SIG-M5 treated with dmso at 0.1 percent for 504 hours (cell line): Measurements from ENCODE around the gene HAUS1.
"Not testable (repeated sequence)": the region's sequence is repeated elsewhere in the genome, so short reads cannot be mapped to it uniquely, and the experiment has no call there.

ENCODE experiments used
- DNase-seq: peaks from one replicate; lab custom pipeline; 2025; ENCODE audit not compliant: unreplicated experiment; lab: John Stamatoyannopoulos, UW

HAUS1 gene

DNA sequence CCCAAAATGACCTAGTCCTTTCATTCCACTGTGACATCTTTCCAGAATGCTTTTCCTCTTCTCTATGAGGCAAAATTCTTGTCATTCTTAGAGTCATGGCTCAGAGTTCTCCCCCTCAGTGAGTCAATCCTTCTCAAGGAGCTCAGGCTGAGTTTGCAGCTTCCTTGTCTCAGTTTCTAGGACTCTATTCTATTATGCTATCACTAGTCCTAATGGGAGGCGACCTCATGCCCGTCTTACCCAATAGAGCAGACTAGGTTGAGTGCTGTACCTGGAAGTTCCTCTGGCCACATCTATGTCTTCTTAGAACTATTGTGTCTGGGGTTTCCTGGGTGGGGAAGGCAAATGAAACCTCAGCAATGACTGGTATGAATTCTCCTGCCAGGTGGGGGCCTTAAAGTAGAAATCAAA is 51.5 kb downstream of the HAUS1 start:
- DNase-seq: no peak

DNA sequence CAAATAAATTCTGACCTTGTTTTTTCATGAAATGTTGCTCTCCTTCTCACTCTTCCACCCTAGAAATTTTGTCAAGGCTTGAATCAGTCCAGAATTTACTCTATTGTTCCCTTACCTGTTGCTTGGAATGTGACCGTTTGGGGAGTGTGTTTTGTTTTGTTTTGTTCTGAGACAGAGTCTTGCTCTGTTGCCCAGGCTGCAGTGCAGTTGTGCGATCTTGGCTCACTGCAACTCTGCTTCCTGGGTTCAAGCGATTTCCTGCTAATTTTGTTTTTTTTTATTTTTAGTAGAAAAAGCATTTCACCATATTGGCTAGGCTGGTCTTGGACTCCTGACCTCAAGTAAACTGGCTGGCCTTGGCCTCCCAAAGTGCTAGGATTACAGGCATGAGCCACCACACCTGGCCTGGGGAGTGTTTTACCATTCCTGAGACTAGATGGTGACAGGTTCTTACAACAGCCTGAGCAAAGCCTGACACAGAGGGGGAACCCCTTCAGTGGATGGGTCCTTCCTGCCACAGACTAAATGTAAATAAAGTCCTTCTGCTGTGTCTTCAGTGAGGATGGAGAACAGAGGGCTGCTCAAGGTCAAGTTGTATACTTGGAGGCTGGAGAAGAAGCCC is 52.0 kb downstream of the HAUS1 start:
- DNase-seq: no peak

DNA sequence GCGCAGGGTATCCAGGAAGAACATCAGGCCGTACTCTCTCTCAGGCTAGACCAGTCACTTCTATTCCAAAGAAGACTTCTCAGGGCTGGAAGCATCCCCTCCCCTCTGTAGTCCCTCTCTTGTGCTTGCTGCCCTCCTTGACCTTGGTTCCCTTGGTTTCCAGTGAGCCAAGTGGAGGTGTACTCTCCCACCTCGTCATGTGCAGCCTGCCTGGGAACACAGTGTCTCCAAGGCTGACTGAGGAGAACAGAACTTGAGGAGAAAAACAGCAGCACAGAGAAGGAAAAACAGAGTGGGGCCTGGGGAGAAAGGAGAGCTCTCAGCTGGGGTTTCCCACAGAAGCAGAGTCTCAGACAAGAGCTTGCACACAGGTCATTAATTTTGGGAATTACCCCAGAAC is 52.7 kb downstream of the HAUS1 start:
- DNase-seq: no peak

DNA sequence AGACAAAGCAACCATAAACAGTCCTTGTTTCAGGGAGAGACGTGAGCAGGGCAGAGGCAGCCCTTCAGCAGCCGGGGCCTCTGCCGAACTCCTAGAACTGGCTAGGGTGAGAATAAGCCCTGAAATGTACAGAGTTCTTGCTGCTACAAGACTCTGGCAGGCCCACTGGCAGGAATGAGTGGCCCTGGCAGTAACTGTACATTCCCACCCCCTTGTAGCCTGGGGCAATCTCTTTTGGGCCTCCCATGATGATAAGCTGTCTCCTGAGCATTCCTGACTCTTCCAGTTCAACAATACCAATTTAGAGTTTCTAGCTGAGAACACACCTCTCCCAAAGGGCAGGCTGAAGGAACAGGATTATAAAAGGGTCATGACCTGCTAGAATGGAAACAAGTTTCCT is 54.3 kb downstream of the HAUS1 start:
- DNase-seq: no peak

DNA sequence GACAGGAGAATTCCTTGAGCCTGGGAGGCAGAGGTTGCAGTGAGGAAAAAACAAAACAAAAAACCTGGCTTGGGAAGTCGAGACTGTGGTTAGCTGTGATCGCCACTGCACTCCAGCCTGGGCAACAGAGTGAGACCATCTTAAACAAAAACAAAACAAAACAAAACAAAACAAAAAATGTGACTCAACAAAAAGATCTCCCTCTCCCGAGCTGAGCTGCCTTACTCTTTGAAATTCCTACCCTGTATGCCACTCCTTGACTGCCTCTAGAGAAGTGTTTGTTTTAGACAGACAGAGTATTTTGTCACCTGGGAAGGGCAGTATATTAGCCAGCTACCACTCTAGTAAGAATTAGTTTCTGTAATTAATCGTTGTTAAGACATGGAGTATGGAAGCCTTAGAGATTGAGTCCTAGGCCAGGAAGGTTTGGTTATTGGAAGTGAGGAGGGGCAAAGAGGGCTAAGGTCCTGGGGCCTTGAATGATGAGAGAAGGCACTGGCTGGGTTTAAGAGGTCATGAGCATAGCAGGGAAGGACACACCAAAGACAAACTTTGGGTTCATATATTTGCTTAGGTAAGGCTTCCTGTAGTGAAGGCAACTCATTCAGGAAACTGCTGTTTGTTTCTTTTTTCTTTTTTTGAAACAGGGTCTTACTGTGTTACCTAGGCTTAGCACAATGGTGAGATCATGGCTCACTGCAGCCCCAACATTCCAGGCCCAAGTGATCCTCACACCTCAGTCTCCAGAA is 56.0 kb downstream of the HAUS1 start:
- no peak for DNase-seq

DNA sequence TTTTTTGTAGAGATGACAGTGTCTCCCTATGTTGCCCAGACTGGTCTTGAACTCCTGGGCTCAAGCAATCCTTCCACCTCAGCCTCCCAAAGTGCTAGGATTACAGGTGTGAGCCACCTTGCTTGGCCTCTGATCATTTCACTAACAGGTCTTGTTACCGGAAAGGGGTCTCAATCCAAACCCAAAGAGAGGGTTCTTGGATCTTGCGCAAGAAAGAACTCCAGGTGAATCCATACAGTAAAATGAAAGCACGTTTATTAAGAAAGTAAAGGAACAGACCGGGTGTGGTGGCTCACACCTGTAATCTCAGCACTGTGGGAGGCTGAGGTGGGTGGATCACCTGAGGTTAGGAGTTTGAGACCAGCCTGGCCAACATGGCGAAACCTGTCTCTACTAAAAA is 56.7 kb downstream of the HAUS1 start:
- DNase-seq: not testable (repeated sequence)

DNA sequence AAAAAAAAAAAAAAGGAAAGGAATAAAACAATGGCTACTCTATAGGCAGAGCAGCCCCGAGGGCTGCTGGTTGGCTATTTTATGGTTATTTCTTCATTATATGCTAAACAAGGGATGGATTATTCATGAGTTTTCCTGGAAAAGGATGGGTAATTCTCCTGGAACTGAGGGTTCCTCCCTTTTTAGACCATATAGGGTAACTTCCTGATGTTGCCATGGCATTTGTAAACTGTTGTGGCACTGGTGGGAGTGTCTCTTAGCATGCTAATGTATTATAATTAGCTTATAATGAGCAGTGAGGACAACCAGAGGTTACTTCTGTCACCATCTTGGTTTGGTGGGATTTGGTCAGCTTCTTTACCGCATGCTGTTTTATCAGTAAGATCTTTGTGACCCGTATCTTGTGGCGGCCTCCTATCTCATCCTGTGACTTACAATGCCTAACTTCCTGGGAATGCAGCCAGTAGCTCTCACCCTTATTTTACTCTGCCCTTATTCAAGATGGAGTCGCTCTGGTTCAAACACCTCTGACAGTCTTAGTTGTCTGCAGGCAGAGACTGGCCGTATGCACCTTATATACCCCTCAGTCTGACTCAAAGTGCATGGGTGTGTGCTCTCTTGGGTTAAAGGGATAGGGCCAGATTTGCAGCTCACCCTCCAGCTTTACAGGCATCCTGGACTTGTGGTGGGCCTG is 57.7 kb downstream of the HAUS1 start:
- DNase-seq: no peak

DNA sequence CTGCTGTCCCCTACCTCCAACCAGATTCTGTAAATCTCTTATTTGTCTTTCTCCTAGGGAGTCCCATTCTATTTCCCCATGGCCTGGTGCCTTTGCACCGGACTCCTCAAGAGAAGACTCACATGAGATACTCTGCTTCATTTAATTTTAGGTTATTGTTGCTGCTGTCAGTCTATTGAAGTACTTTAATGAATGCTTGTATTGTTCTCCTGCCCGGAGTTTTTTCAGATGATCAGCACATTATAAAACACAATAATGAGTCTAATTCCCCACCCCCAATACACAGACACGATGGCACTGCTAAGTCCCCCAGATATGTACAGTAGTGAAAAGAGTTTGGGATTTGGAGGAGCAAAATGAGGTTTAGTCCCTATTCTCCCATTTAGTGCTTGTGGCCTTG is 58.9 kb downstream of the HAUS1 start:
- no peak for DNase-seq

DNA sequence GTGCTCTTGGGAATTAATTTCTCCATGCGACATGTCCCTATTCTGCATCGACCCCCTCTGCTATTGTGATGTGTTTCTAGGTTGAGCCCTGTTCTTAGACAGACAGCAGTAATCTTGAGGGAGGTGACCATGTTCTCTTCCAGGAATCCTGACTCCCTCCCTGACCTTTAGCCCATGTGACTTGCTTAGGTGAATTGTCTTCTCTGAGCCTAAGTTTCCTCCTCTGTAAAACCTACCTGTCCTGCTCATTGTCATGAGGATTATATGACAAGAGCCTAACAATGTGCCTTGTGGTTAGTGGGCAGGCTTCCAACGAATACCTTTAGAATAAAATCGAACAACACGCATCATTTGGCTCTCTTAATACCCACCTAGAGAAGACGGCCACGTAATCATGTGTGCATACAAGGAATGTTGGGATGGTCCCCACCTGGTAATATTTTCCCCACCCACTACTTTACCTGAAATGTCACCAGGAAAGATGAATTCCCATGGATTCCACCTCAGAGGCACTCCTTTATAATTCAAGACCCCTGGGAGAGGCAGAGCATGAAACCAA is 59.8 kb downstream of the HAUS1 start:
- no peak for DNase-seq

DNA sequence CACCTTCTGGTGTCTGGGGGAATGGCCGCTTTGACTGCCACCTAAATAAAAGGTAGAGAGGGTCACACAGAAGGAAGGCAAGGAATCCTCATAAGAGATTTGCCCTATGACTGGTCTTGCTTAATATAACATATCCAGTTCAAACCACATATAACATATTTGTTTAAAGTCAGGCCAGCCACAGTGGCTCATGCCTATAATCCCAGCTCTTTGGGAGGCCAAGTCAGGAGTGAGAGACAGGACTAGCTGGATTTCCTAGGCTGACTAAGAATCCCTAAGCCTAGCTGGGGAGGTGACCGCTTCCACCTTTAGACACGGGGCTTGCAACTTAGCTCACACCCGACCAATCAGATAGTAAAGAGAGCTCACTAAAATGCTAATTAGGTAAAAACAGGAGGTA is 60.3 kb downstream of the HAUS1 start:
- not testable (repeated sequence) for DNase-seq

DNA sequence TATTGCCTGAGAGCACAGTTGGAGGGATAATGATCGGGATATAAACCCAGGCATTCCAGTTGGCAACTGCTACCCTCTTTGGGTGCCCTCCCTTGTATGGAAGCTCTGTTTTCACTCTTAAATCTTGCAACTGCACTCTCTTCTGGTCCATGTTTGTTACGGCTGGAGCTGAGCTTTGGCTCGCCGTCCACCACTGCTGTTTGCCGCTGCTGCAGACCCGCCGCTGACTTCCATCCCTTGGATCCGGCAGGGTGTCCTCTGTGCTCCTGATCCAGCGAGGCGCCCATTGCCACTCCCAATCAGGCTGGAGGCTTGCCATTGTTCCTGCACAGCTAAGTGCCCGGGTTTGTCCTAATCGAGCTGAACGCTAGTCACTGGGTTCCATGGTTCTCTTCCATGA is 60.7 kb downstream of the HAUS1 start:
- no peak for DNase-seq

DNA sequence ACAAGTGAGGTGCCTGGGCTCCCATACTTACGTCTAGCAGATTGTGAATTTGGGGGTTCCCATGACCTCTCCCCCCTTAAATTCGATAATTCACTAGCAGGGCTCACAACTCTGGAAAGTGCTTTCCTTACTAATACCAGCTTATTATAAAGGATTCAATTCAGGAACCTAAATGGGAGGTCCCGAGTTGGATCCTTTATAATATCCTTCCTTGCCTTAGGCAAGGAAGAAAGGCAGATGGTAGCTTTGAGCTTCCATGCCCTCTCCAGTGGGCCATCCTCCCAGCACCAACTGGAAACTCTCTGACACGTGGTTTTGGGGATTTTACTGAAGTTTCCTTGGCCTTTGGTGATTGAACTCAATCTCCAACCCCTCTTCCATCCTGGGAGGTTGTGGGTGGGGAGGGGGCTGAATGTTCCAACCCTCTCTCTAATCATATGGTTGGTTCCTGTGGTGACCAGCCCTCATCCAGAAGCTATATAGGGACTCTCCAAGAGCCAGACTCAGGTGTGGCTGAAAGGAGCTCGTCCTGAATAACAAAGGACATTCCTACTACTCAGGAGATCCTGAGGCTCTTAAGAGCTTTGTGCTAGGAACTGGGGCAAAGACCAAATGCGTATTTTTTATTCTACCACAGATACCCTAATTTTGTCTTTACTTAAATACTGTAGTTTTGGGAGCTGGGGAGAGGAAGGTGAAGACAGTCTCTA is 62.2 kb downstream of the HAUS1 start:
- DNase-seq: no peak

DNA sequence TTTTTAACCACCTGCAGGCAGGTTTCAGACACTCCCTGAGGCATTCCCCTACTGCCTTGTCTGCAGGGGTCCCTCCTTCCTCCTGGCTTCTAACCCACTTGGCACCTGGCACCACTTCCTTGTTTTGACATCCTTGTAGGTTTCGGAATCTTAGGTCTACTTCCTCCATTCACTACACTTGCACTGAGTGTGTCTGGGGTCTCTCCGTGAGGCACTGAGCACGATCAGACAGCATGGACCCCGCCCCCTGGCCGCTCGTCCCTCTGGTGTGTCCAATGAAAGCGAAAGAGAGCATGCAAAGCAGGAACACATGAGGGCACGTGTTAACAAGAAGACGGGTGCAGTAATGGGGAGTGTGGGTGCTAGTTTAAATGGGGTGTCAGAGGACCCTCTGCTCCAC is 63.8 kb downstream of the HAUS1 start:
- DNase-seq: peak; percentile 95

DNA sequence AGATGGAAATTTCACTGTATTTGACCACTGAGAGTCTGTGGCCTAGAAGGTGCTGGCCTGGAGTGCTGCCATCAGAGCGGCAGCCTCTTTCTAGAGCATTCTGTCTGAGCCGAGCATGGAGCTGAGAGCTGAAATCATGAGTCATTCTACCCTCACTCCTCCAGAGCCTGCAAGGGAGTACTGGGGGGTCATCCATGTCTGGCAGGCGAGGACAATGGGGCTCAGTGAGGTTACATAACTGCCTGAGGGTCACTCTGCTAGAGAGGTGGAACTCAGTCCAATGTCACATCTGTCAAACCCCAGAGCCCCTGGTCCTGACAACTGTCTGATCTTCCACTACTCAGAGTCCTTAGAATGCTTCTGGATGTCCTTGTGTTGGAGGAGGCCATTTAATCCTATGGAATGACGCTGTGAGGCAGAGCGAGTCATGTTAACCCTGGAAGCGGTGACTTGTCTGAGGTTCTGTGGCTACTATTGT is 65.3 kb downstream of the HAUS1 start:
- DNase-seq: no peak

DNA sequence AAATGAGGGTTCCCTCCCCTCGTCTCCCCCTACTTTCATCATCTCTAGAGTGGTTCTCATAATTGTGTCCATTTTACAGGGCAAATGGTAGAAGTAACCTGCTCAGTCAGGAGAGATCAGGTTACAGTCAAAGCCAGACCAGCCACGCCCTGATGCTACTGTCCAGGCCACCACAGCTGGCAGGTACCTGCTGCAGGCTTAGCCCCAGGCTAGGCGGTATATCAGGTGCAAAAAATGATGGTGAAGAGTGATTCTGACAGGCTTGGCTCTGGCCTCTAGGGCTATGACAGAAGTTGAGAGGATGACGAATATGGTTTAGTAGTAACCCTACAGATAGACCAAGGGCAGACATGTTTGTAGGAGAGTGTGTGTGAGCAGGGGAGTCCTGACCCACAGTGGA is 67.1 kb downstream of the HAUS1 start:
- no peak for DNase-seq

DNA sequence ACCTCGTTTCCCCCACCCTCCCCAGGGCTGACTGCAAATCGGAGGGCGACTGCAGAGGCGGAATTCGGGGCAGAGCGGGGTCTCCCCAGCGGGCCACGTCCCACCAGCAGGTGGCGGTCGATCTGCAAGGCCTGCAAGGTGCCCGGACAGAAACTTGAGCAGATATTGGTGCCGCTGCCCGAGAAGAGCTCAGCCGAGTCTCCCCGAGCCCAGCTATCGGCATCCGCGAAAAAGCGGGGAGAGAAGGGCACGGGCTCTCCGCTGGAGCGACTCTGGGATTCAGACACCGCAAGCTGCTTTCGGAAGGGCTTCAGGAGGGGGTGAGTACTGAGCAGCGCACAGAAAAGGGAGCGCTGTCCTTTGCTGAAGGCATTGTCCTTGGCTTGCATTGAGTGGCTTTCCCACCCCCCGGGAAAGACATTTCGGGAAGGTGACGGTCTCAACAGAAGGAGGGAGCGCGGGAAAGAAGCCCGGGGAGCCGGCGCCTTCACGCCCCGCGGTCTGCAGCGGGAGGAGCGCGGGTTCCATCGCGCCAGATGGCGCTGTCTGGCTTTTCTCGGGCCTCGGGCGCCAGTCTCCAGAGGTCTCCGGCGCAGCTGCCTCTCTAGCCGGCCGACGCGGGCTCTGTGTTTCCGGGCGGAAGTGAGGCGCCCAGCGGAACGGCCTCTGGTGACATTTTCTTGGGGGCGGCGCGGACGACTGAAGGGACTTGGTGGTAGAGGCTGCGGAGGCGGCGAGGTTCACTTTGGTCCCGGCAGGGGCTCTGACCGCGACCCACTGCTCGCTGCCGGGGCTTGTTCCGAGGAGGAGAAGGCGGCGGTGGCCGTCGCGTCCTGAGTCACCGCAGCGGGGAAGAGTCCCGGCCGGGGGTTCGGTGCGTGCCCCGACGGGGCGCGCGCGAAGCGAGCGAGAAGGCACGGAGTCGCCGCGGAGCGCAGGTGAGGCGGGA is 69.5 kb downstream of the HAUS1 start:
- peak; percentile 94 for DNase-seq

DNA sequence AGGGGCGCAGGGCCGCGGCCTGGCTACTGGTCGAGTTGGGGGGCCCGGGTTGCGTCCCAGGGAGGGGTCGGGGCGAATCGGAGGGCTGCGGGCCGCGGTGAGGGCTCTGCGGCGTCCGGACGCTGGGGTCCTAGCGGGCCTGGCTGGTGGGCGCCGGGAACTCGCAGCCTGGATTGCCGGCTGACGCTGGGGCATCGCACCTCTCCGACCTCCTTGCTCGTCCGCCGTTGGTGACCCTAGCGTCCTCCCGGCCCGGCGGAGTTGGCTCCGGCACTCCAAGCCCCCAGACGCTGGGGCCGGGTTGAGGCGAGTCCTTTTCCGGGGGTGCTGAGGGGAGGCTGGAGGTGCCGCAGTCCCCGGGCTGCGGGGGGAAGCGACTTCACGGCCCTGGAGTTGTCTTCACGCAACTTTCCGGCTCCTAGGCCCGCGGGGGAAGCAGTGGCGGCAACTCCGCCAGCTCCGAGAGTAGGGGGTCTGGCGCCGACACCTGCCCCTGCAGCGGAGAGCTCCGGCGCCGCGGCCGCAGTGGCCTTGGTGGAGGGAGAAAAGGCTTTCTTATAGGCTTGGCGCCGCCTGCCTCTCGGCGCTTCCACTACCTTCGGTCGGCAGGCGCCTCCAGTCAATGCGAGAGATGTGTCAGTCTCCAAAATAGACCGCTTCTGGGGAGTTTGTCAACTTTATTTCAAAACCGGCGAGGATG is 70.3 kb downstream of the HAUS1 start:
- DNase-seq: peak; percentile 70

DNA sequence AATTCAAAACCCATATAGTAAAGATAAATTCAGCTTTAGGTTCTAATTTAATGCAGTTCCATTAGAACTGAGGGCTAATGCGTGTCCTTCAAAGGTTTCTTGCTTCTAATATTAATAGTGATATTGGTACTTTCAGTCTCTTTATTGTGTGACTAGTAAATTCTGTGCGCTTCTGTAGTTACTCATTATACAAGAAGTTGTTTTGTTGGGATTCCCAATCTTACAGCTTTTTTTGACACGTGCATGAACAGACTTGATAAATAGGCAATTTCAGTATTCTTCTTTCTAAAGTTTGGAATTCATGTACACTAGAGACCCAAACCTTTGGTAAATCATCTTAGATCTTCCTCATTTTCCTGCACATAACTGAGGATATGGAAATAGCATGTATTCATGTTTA is 71.8 kb downstream of the HAUS1 start:
- DNase-seq: no peak
